WTC11 (cell line): ENCODE measurements around the gene NFIA. TPM values are rescaled to one million over a fixed set of nuclear protein-coding genes. Genes with fewer than 3 reads are reported as not detected.
"Not testable (repeated sequence)": the region's sequence is repeated elsewhere in the genome, so short reads cannot be mapped to it uniquely, and the experiment has no call there.

Experiments used
- ATAC-seq: fragments of 200-7000 bp; cut with Tn5 transposase; 2 replicates; pipeline ENCODE4 v1.10.0; 2021; ENCODE audit warnings: mild to moderate bottlenecking, moderate library complexity
- CTCF ChIA-PET: fragments of 300-600 bp; sonication (Branson Sonifier 250); formaldehyde crosslinking; loops from one replicate; lab custom pipeline; 2021; ENCODE audit warnings: antibody characterized with exemption; lab: Charles Lee
- POLR2A ChIA-PET: fragments of 350-600 bp; sonication (Branson Sonifier 250); formaldehyde crosslinking; loops from one replicate; lab custom pipeline; 2021; ENCODE audit warnings: antibody characterized with exemption; lab: Charles Lee
- DNase-seq: peaks from one replicate; pipeline ENCODE4 v3.0.0; 2021; ENCODE audit warnings: low spot score
- H3K27ac Mint-ChIP-seq: 2 replicates; pipeline ENCODE4 v1.8.0; 2021; ENCODE audit warnings: mixed read lengths
- H3K27me3 Mint-ChIP-seq: 2 replicates; pipeline ENCODE4 v1.8.0; 2021; ENCODE audit warnings: low read depth, mild to moderate bottlenecking, moderate library complexity, mixed read lengths
- H3K36me3 Mint-ChIP-seq: 2 replicates; pipeline ENCODE4 v1.8.0; 2021; ENCODE audit warnings: mixed read lengths
- H3K4me1 Mint-ChIP-seq: 2 replicates; pipeline ENCODE4 v1.8.0; 2022; ENCODE audit warnings: mixed read lengths
- H3K4me3 Mint-ChIP-seq: 2 replicates; pipeline ENCODE4 v1.8.0; 2021; ENCODE audit warnings: mild to moderate bottlenecking, moderate library complexity, mixed read lengths
- H3K9me3 Mint-ChIP-seq: 2 replicates; pipeline ENCODE4 v1.8.0; 2021; ENCODE audit warnings: mixed read lengths
- E2F4 ChIP-seq: sonication (generic); formaldehyde crosslinking; IDR thresholded peaks from 2 replicates; pipeline ENCODE4 v1.8.1; 2022; ENCODE audit warnings: low read depth, mild to moderate bottlenecking, moderate library complexity, missing genetic modification reagents, borderline replicate concordance
- ERG ChIP-seq: fragments of 250-450 bp; sonication (Bioruptor Pico); IDR thresholded peaks from 2 replicates; pipeline ENCODE4 v1.8.0; 2021; ENCODE audit warnings: mild to moderate bottlenecking
- FOXK1 ChIP-seq: sonication (generic); formaldehyde crosslinking; IDR thresholded peaks from 2 replicates; pipeline ENCODE4 v1.8.0; 2022; ENCODE audit warnings: mild to moderate bottlenecking, moderate library complexity, missing genetic modification reagents
- GABPB1 ChIP-seq: sonication (generic); formaldehyde crosslinking; IDR thresholded peaks from 2 replicates; pipeline ENCODE4 v1.8.1; 2023; ENCODE audit warnings: mild to moderate bottlenecking, missing genetic modification reagents
- GTF2I ChIP-seq: fragments of 250-450 bp; sonication (Bioruptor Pico); conservative IDR thresholded peaks from 2 replicates; pipeline ENCODE4 v1.4.0; 2021; ENCODE audit warnings: mild to moderate bottlenecking
- MAX ChIP-seq: sonication (generic); formaldehyde crosslinking; IDR thresholded peaks from 2 replicates; pipeline ENCODE4 v1.8.0; 2022; ENCODE audit warnings: mild to moderate bottlenecking, missing genetic modification reagents
- SMAD3 ChIP-seq: sonication (generic); formaldehyde crosslinking; IDR thresholded peaks from 2 replicates; pipeline ENCODE4 v1.8.0; 2022; ENCODE audit warnings: missing genetic modification reagents, mild to moderate bottlenecking, borderline replicate concordance
- SOX15 ChIP-seq: fragments of 250-450 bp; sonication (Bioruptor Pico); IDR thresholded peaks from 2 replicates; pipeline ENCODE4 v1.9.0; 2021; ENCODE audit warnings: mild to moderate bottlenecking
- ZNF121 ChIP-seq: sonication (generic); formaldehyde crosslinking; IDR thresholded peaks from 2 replicates; pipeline ENCODE4 v1.8.0; 2023; ENCODE audit warnings: missing genetic modification reagents
- ZNF263 ChIP-seq: sonication (generic); formaldehyde crosslinking; IDR thresholded peaks from 2 replicates; pipeline ENCODE4 v1.8.1; 2022; ENCODE audit warnings: low read depth, mild to moderate bottlenecking, moderate library complexity, missing genetic modification reagents
- ZNF317 ChIP-seq: sonication (generic); formaldehyde crosslinking; IDR thresholded peaks from 2 replicates; pipeline ENCODE4 v1.8.1; 2023; ENCODE audit warnings: low read depth, mild to moderate bottlenecking, moderate library complexity, missing genetic modification reagents, borderline replicate concordance
- ZNF396 ChIP-seq: fragments of 250-450 bp; sonication (Bioruptor Pico); IDR thresholded peaks from 2 replicates; pipeline ENCODE4 v1.8.0; 2021; ENCODE audit warnings: mild to moderate bottlenecking, moderate library complexity, borderline replicate concordance
- ZNF423 ChIP-seq: fragments of 250-450 bp; sonication (Bioruptor Pico); IDR thresholded peaks from 2 replicates; pipeline ENCODE4 v2.1.2; 2022; ENCODE audit warnings: mild to moderate bottlenecking, moderate library complexity
- ZNF671 ChIP-seq: fragments of 250-450 bp; sonication (Bioruptor Pico); IDR thresholded peaks from 2 replicates; pipeline ENCODE4 v1.8.0; 2021; ENCODE audit warnings: mild to moderate bottlenecking
- total RNA-seq: library from RNA; stranded (reverse); gene quantifications from 3 replicates; pipeline ENCODE4 v1.2.3, GENCODE V29; 2021
- TF ChIP-seq, protein P1 (sequence below): sonication (generic); formaldehyde crosslinking; IDR thresholded peaks from 2 replicates; pipeline ENCODE4 v1.8.1; 2022; ENCODE audit warnings: mild to moderate bottlenecking, moderate library complexity, missing genetic modification reagents
- TF ChIP-seq, protein P2 (sequence below): sonication (generic); formaldehyde crosslinking; IDR thresholded peaks from 2 replicates; pipeline ENCODE4 v1.8.1; 2023; ENCODE audit warnings: mild to moderate bottlenecking, missing genetic modification reagents, moderate library complexity
- TF ChIP-seq, protein P3 (sequence below): fragments of 200-600 bp; IDR thresholded peaks from 2 replicates; pipeline ENCODE4 v1.8.0; 2022; ENCODE audit warnings: antibody characterized with exemption
- TF ChIP-seq, protein P4 (sequence below): sonication (generic); formaldehyde crosslinking; IDR thresholded peaks from 2 replicates; pipeline ENCODE4 v1.8.1; 2022; ENCODE audit warnings: low read depth, missing genetic modification reagents, borderline replicate concordance

NFIA gene
- total RNA-seq, 1 experiment from 2014 or later: 16.7 TPM

GRCh38 chr1:61056573-61057439 is 25.6 kb upstream of the NFIA start (continued):
- TF ChIP-seq MAX (CRISPR knock-in tag): no peak
- no peak for TF ChIP-seq SOX15 (CRISPR knock-in tag)
- TF ChIP-seq, protein P1, sequence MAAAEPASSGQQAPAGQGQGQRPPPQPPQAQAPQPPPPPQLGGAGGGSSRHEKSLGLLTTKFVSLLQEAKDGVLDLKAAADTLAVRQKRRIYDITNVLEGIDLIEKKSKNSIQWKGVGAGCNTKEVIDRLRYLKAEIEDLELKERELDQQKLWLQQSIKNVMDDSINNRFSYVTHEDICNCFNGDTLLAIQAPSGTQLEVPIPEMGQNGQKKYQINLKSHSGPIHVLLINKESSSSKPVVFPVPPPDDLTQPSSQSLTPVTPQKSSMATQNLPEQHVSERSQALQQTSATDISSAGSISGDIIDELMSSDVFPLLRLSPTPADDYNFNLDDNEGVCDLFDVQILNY: no peak
- no peak for TF ChIP-seq GTF2I (CRISPR knock-in tag)

DNA sequence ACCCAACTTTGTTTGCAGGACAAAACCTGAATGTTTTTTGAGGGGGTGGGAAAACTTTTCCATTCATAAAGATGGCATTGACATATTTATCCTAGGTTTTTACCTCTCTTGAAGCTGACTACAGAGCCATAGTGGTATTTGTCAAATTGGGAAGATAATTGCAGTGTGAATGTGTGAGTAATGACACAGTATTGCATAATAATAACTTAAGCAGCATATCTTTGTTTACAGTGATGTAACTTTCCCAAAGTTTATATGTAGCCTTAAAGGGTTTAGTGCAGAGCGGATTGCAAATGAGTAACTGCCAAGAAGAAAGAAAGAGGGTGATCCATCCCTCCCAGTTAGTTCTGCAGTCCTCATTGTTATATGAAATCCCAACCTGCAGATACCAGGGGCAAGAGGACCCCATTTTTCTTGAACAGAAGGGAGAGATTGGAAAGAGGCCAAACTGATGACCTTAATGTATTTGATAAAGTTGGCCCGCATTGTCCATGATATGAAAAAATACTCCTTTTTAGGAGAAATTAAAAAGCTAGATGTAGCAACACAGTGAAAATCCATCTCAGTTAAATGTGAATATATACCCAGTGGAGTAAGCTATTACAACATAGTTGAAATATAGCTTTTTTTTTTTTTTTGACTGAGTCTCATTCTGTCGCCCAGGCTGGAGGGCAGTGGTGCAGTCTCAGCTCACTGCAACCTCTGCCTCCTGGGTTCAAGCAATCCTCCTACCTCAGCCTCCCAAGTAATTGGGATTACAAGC is 23.7 kb upstream of the NFIA start:
- CTCF ChIA-PET: interaction anchor here (0.7 to 1.7 kb wide), 2 partner anchors 9 to 15 kb away, joined by 3 to 10 read pairs; no protein-coding TSS in a partner anchor
- TF ChIP-seq ZNF121 (CRISPR knock-in tag): no peak
- TF ChIP-seq SMAD3: no peak
- TF ChIP-seq E2F4 (CRISPR knock-in tag): no peak
- TF ChIP-seq ZNF263: no peak
- TF ChIP-seq ERG (CRISPR knock-in tag): no peak
- TF ChIP-seq ZNF671 (CRISPR knock-in tag): no peak
- no peak for TF ChIP-seq ZNF317 (CRISPR knock-in tag)
- no peak for TF ChIP-seq ZNF423
- TF ChIP-seq, protein P2, sequence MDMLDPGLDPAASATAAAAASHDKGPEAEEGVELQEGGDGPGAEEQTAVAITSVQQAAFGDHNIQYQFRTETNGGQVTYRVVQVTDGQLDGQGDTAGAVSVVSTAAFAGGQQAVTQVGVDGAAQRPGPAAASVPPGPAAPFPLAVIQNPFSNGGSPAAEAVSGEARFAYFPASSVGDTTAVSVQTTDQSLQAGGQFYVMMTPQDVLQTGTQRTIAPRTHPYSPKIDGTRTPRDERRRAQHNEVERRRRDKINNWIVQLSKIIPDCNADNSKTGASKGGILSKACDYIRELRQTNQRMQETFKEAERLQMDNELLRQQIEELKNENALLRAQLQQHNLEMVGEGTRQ: no peak
- TF ChIP-seq, all 79 proteins: peak for 0
- Mint-ChIP-seq H3K27ac (peak overlapping the region; percentile 39; the same call in 1 of the 2 replicates), H3K4me3 (peak overlapping the region; percentile 83; the same call in 1 of the 2 replicates), H3K27me3 (peaks cover 44% of the 10 kb centered on the region), H3K9me3 (no peaks in the 10 kb centered on the region), H3K36me3 (no peaks in the 10 kb centered on the region), H3K4me1 (peaks cover 45% of the 10 kb centered on the region)
- POLR2A ChIA-PET: no interaction called here
- no peak for ATAC-seq
- no peak for DNase-seq

- Mint-ChIP-seq H3K27me3 (peaks cover 15% of the 10 kb centered on the region), H3K4me1 (peaks cover 20% of the 10 kb centered on the region)
- H3K4me3 Mint-ChIP-seq, ATAC-seq, H3K9me3 Mint-ChIP-seq, DNase-seq, H3K27ac Mint-ChIP-seq, H3K36me3 Mint-ChIP-seq: not testable (repeated sequence)
- CTCF ChIA-PET: interaction anchor here (2.2 kb wide), 1 partner anchor 16 kb away, joined by 7 read pairs; no protein-coding TSS in a partner anchor
- peak; percentile 33; the same call in 1 of the 2 replicates for TF ChIP-seq ZNF121 (CRISPR knock-in tag)
- POLR2A ChIA-PET: interaction anchor here (0.6 to 0.7 kb wide), 2 partner anchors 13 to 23 kb away, joined by 3 to 4 read pairs; no protein-coding TSS in a partner anchor
These were observed 20.8 kb upstream of the NFIA start for GRCh38 chr1:61061601-61062000.

DNA sequence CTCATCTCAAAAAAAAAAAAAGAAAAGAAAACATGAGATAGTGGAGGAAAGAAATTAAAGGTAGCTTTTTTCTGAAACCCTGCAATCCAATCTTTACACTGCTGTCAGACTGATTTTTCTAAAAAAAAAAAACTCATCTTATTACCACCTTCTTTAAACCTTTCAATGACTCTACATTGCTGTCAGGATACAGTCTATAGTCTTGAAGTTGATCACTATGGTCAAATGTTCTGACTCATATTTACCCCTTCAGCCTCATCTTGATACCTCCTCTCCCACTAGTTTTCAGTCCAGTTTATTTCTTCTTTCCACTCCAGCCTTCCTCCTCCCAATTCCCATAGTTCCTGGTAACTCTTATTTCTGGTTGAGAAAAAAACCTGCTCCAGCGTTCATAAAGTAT is 17.7 kb upstream of the NFIA start:
- H3K9me3 Mint-ChIP-seq: no peaks in the 10 kb centered on the region
- ATAC-seq (no peak), DNase-seq (no peak)
- no peak overlapping the region for H3K27ac Mint-ChIP-seq
- POLR2A ChIA-PET: no interaction called here
- no peak overlapping the region for H3K4me3 Mint-ChIP-seq
- H3K36me3 Mint-ChIP-seq: no peaks in the 10 kb centered on the region
- CTCF ChIA-PET: no interaction called here
- no peaks in the 10 kb centered on the region for H3K4me1 Mint-ChIP-seq
- H3K27me3 Mint-ChIP-seq: peaks cover 5% of the 10 kb centered on the region; the same call in 1 of the 2 replicates
- TF ChIP-seq, protein P3, sequence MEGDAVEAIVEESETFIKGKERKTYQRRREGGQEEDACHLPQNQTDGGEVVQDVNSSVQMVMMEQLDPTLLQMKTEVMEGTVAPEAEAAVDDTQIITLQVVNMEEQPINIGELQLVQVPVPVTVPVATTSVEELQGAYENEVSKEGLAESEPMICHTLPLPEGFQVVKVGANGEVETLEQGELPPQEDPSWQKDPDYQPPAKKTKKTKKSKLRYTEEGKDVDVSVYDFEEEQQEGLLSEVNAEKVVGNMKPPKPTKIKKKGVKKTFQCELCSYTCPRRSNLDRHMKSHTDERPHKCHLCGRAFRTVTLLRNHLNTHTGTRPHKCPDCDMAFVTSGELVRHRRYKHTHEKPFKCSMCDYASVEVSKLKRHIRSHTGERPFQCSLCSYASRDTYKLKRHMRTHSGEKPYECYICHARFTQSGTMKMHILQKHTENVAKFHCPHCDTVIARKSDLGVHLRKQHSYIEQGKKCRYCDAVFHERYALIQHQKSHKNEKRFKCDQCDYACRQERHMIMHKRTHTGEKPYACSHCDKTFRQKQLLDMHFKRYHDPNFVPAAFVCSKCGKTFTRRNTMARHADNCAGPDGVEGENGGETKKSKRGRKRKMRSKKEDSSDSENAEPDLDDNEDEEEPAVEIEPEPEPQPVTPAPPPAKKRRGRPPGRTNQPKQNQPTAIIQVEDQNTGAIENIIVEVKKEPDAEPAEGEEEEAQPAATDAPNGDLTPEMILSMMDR: no peak
- no peak for TF ChIP-seq ZNF396
- TF ChIP-seq, protein P4, sequence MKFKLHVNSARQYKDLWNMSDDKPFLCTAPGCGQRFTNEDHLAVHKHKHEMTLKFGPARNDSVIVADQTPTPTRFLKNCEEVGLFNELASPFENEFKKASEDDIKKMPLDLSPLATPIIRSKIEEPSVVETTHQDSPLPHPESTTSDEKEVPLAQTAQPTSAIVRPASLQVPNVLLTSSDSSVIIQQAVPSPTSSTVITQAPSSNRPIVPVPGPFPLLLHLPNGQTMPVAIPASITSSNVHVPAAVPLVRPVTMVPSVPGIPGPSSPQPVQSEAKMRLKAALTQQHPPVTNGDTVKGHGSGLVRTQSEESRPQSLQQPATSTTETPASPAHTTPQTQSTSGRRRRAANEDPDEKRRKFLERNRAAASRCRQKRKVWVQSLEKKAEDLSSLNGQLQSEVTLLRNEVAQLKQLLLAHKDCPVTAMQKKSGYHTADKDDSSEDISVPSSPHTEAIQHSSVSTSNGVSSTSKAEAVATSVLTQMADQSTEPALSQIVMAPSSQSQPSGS: no peak
- TF ChIP-seq FOXK1: no peak
- TF ChIP-seq GABPB1: no peak
- TF ChIP-seq SOX15 (CRISPR knock-in tag): no peak
- TF ChIP-seq E2F4 (CRISPR knock-in tag): no peak
